ENCODE measurements around the gene NPHP4.

Gene NPHP4

DNA sequence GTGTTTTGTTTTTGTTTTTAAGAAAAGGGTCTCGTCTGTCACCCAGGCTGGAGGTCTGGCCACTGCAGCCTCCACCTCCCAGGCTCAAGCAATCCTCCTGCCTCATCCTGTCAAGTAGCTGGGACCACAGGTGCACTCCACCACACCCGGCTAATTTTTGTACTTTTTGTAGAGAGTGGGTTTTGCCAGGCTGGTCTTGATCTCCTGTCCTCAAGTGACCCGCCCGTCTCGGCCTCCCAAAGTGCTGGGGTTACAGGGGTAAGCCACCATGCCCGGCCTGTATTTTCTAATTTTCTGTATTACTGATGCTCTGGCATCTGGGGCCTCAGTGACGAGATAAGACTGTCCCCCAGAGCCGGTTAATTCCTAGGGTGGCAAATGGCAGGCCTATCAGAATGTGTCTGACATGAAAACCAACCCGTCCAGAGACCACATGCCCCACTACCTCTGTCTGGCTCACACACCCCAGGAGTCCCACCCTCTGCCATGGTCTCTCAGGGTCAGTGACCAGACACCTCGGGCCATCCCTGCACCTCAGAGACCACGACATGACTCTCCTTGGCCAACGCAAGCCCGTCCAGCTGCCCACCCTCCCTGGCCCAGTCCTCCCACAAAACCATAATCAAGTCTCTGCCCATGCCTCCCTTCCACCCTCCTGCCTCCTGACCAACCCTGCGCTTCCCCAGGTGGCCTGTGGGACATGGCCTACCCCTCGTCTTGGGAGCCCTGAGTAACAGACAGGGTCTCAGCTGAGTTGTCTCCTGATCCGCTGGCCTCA is 12.5 kb downstream of the NPHP4 start:
- ChIA-PET CTCF (no interaction called here), POLR2A (no interaction called here)
- no peak for DNase-seq (ENCODE audit: extremely low spot score)
- TF ChIP-seq, protein P1, sequence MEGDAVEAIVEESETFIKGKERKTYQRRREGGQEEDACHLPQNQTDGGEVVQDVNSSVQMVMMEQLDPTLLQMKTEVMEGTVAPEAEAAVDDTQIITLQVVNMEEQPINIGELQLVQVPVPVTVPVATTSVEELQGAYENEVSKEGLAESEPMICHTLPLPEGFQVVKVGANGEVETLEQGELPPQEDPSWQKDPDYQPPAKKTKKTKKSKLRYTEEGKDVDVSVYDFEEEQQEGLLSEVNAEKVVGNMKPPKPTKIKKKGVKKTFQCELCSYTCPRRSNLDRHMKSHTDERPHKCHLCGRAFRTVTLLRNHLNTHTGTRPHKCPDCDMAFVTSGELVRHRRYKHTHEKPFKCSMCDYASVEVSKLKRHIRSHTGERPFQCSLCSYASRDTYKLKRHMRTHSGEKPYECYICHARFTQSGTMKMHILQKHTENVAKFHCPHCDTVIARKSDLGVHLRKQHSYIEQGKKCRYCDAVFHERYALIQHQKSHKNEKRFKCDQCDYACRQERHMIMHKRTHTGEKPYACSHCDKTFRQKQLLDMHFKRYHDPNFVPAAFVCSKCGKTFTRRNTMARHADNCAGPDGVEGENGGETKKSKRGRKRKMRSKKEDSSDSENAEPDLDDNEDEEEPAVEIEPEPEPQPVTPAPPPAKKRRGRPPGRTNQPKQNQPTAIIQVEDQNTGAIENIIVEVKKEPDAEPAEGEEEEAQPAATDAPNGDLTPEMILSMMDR (IDR thresholded peaks at IDR 0.05; ENCODE audit: control extremely low read depth, extremely low read depth, low read depth, missing control alignments) = no peak

DNA sequence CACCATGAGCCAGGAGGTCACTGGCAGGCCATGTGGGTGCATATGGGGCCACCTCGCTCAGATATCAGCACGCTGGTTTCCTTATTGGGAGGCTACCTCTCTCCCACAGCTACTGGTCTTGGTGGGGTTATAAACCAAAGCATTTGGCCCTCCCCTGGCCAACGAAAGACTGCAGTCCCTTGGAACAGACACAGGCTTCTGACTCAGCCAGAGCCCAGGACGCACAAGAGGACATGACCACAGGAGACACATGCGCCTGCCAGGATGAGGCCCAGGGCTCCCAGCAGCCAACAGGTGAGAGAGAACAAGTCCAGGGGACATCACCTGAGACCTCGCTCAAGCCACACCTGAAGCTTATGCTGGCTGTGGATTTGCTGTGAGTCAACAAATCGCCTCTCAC is 13.8 kb downstream of the NPHP4 start:
- no peak for DNase-seq (ENCODE audit: extremely low spot score)
- POLR2A ChIA-PET = no interaction called here
- CTCF ChIA-PET = interaction anchor here (1.0 kb wide), 1 partner anchor 14 kb away, joined by 3 read pairs; no protein-coding TSS in a partner anchor
- TF ChIP-seq, protein P1 (IDR thresholded peaks at IDR 0.05; ENCODE audit: control extremely low read depth, extremely low read depth, low read depth, missing control alignments) = no peak

DNA sequence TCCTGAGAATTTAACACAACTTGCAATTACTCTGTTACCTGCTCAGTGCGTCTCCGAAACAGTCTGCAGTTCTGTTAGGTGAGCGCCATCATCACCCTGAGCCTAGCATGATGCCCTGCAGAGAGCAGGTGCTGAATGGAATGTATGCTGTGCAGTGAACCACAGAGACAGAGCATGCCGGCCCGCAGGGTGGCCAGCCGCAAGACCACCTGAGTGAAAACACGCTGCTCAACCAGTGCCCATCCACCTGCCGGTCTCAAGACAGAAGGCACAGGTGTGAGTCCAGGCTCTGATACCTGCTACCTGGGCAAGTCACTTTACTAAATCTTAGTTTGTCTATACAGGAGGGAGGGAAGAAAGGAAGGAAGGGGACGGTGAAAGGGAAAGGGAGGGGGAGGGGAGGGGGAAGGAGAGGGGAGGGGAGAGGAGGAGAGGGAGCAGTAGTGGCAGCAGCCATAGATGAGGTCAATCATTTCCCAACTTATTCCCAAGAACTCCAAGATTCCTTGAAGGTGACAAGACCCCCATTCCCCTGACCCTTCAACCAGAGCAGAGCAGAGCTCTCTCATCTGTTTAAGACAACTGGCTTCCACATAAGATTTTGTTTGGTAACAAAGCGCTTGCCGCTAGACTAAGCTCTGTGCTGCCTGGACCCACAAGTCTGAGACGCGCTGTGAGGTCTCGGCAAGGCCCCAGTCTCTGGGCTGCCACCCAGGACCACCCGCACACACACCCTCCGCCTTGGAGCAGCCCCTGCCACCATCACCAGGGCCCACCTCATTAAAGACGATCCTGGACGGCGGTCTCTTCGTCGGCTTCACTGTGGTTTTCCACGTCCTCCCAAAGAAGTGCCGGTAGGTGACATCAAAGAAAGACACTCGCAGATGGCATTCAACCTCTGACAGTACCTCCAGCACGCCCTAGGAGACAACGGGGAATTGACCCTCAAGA is 14.5 kb downstream of the NPHP4 start:
- CTCF ChIA-PET = interaction anchor here (1.0 to 3.7 kb wide), 2 partner anchors 15 to 467 kb away, joined by 3 to 15 read pairs; no protein-coding TSS in a partner anchor
- no peak for DNase-seq (ENCODE audit: extremely low spot score)
- POLR2A ChIA-PET = no interaction called here
- TF ChIP-seq, protein P1 (IDR thresholded peaks at IDR 0.05; ENCODE audit: control extremely low read depth, extremely low read depth, low read depth, missing control alignments) = no peak

DNA sequence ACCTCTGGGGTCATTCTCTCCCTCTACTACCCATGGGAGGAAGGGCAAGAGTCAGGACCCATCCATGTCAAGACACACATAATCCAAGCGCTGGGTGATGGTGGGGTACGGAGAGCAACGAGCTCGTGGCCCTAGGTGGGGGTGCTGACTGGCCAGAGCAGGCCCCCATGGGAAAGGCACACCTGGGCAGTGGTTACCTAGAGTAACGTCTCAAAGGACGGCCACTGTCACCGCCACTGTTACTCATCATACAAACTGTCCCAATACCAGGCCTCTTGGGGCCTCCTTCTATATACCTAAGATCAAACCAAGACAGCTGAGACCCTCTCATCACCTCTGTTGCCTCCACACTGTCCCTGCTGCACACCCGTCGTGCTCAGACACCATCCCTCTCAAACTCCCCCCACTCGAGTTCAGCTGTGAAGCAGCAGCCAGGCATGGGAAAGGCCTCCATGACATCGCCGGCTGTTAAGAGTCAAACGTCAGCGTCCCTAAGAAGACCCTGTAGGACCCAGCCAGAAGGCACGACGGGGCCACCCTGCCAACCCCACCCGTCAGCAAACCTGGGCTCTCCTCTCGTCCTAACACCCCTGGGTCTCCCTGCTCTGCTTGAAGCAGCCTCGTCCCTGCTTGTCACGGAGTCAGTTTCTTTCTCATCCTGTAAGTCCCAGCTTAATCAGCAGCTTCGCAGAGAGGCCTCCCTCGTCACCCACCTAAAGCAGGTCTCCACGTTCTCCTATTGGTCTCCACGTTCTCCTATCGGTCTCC is 15.3 kb downstream of the NPHP4 start:
- TF ChIP-seq, protein P1 (IDR thresholded peaks at IDR 0.05; ENCODE audit: control extremely low read depth, extremely low read depth, low read depth, missing control alignments) = no peak
- POLR2A ChIA-PET = no interaction called here
- no peak for DNase-seq (ENCODE audit: extremely low spot score)
- CTCF ChIA-PET = interaction anchor here (3.7 kb wide), 1 partner anchor 466 kb away, joined by 15 read pairs; no protein-coding TSS in a partner anchor

DNA sequence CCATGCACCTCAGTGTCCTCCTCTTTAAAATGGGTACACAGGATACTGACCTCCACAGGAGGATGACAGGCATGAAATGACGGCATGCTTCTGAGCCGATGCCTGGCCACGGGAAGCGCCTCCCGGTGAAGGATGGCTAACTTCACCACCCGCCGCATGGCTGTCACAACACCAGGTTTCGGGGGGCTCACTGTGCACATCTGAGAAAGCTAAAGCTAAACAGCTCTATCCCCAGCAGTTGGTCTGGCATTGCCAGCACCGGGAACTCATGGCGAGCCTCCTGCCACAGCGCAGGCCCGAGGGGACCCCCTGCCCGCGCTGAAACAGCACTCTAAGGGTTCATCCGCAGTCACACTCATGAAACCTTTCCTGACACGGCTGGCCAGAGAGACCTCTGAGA is 16.0 kb downstream of the NPHP4 start:
- ChIA-PET CTCF (interaction anchor here (1.0 to 3.7 kb wide), 2 partner anchors 17 to 465 kb away, joined by 3 to 15 read pairs; no protein-coding TSS in a partner anchor), POLR2A (no interaction called here)
- DNase-seq (ENCODE audit: extremely low spot score) = no peak
- TF ChIP-seq, protein P1 (IDR thresholded peaks at IDR 0.05; ENCODE audit: control extremely low read depth, extremely low read depth, low read depth, missing control alignments) = no peak

Data from GM10248 (cell line).